CD4-positive, alpha-beta T cell treated with Interleukin-10 for 1 hour (primary cell): ENCODE measurements around the gene AQP3.
"Not testable (repeated sequence)": the region's sequence is repeated elsewhere in the genome, so short reads cannot be mapped to it uniquely, and the experiment has no call there.

Experiments used
- DNase-seq: peaks from one replicate; pipeline ENCODE4 v3.0.0-alpha.2; 2020

AQP3 gene

DNA sequence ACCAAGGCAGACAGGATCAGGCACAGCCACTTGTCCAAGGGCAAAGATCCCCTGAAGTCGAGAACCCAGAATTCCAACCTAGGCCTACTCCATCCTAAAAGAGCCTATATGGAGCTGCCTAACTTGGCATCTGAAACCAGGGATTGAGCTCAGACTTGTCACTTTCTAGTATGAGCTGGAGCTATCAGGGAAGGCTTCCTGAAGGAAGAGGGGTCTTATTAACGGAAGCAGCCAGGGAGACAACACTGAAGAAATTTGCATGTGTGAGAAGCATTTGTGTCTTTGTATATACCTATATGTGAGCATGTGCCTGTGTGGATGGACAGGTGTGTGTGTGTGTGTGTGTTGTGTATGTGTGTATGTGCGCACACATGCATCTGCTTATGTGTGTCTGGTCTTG is 40.3 kb downstream of the AQP3 start:
- DNase-seq = no peak

DNA sequence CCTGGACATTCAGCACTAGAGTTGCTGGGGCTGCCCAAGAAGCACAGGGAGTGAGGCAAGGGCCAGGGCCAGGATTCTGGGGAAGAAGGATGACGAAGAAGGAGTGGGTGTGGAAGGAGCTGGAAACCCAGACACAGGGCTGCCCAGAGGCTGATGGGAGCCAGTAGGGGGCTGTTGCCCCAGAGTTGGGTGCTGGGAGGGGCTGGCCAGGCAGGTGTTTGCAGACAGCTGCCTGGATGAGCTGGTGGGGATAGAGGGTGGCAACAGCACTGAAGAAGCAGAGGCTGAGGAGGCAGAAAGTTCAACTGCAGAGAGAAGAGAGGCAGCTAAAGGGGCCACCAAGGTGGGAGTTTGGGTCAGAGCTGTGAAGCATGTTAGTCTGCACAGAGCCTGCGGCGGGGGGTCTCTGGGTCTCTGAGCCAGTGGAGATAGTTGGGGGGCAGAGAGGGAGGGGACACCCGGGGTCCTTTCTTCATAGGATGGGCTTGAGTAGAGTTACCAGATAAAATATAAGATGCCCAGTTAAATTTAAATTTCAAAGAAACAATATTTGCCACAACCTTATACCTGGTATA is 42.5 kb downstream of the AQP3 start:
- DNase-seq = no peak

DNA sequence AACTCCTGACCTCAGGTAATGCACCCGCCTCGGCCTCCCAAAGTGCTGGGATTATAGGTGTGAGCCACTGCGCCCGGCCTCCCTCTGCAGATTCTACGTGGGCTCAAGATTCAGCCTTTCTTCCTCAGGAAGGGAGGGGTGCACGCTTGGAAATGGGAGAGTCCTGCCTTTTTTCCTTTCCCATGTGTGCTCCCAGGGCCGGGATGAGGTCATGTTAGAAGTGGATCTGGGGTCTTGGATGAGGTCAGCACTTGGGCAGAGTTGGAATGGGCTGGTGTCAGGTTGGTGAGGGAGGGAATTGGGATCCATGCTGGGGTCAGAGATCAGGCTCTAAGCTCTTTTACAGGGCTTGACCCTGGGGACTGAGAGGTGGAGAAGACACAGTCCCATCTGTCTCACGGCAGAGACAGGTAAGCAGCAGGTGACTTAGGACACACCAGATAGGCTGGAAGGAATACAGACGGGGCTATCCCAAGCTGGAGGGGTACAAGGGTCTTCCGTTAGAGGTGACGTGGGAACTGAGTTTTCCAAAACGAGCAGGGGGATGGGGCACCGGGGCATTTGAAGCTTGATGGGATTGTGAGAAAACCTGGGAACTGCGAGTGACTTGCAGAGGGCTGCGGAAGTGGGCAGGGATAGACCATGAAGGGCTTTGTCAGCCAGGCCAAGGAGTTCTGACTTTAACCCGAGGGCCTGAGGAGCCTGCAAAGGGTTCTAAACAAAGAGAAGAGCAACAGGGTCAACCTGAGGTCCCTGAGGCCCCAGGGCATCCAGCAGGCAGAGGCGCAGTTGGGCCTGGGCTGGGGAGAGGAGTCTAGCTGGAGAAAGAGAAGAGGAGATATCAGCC is 43.2 kb downstream of the AQP3 start:
- no peak for DNase-seq

DNA sequence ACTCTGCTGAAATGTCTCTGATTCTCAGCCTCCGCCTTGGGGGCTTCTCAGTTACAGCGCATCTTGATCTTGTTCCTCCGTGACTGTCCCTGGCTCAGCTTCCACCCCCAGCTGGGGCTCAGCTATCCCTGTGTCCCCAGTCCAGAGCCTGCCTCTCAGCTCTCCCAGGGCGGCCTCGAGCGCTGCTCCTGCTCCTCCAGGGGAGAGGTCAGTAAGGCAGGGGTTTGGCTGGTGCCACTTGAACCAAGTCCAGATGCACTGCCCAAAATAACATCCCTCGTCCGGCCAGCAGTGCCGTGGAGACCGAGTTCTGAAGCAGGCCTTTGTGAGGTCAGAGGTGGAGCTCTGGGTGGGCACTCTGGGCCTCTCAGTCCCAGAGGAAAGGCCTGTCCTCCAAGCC is 45.0 kb downstream of the AQP3 start, which contains the start of gene AQP7:
AQP7 (minus strand) TSS at position 198 of the 400 bp plus-strand sequence. CDS start 1,306 bp downstream, outside the sequence.
- not testable (repeated sequence) for DNase-seq

DNA sequence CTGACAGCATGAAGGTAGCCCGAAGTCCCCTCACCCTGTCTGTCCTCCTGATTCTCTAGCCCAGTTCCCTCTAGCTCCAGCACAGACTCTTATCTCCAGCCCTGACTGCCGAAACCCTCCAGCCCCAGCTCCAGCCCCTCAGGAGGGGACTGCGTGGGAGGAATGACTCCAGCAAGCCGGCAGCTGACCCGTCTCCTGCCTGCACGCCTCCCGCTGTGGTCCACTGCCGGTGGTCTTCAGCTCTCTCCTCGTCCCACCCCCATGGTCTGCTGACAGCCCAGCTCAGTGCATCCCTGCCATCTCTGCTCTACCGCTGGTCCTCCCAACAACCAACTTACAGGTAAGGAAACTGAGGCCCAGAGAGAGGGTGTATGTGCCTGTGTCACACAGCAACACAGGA is 45.6 kb downstream of the AQP3 start:
- not testable (repeated sequence) for DNase-seq

DNA sequence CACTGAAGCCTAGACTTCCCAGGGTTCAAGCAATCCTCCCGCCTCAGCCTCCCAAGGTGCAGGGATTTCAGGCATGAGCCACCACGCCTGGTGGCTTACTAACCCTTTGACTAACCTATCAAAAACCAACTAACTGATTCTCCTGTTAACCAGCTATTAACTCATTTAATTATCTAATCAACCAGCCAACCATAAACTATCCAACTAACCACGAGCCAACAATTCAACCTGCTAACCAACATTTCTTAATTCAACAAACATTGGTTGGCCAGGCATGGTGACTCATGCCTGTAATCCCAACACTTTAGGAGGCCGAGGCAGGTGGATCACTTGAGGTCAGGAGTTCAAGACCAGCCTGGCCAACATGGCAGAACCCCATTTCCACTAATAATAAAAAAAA is 48.3 kb downstream of the AQP3 start:
- DNase-seq = not testable (repeated sequence)

- DNase-seq = not testable (repeated sequence)
These were observed 49.6 kb downstream of the AQP3 start for GRCh38 chr9:33397801-33398200.

GRCh38 chr9:33395159-33395879 is 52.1 kb downstream of the AQP3 start:
- not testable (repeated sequence) for DNase-seq

DNA sequence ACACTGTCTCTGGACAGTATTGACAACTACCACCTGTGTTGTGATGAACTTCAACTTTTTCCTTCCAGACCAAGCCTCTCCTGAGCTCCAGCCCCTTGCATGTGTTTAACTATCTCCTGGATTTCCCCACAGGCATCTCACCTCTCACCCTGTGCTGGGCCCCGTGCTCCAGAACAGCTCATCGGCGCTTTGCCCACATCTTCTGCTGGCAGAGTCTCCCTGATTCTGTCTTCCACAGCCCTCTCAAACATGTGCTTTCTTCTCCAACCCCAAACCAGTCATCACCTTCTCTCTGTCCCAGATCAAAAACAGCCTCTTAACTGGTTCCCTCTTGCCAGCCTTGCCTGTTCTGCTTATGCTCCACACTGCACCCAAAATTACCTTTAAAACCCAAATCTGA is 53.4 kb downstream of the AQP3 start:
- DNase-seq = not testable (repeated sequence)

- no peak for DNase-seq
These were observed 53.8 kb downstream of the AQP3 start for GRCh38 chr9:33393581-33393980.

DNA sequence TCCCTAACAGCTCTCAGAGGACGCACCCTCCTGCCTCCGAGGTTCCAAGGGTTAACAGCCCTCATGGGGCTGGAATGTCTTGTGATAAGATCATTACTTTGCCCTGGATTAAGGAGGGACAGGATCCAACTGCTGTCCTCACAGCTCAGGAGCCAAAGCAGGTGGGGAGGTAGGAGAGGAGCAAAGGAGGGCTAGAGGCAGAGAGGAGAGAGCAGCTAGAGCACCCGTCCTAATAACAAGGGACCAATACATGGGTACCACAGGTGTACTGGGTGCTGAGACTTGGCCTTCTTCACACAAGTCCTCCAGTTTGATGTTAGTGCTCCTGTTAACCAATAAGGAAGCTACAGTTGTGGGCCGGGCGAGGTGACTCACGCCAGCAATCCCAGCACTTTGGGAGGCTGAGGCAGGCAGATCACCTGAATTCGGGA is 54.8 kb downstream of the AQP3 start:
- DNase-seq = not testable (repeated sequence)
